Endothelial cell (in vitro differentiated cells): ENCODE results near the gene PFDN6. TPM values are rescaled to one million over a fixed set of nuclear protein-coding genes. Genes with fewer than 3 reads are reported as not detected.

ENCODE experiments used
- DNase-seq: peaks from one replicate; pipeline ENCODE4 v3.0.0; 2021; ENCODE audit warnings: low spot score
- H3K27ac Mint-ChIP-seq: one replicate; pipeline ENCODE4 v1.8.0; 2021; ENCODE audit warnings: mixed read lengths, inconsistent platforms; ENCODE audit not compliant: unreplicated experiment
- H3K27me3 Mint-ChIP-seq: one replicate; pipeline ENCODE4 v1.8.0; 2021; ENCODE audit warnings: mild to moderate bottlenecking, moderate library complexity, mixed read lengths, inconsistent platforms; ENCODE audit not compliant: unreplicated experiment
- H3K36me3 Mint-ChIP-seq: one replicate; pipeline ENCODE4 v1.8.0; 2021; ENCODE audit warnings: mild to moderate bottlenecking, low read depth, mixed read lengths, inconsistent platforms; ENCODE audit not compliant: unreplicated experiment
- H3K4me1 Mint-ChIP-seq: one replicate; pipeline ENCODE4 v1.8.0; 2021; ENCODE audit warnings: mild to moderate bottlenecking, mixed read lengths, inconsistent platforms; ENCODE audit not compliant: unreplicated experiment
- H3K4me3 Mint-ChIP-seq: one replicate; pipeline ENCODE4 v1.8.0; 2021; ENCODE audit warnings: mild to moderate bottlenecking, mixed read lengths, inconsistent platforms; ENCODE audit not compliant: unreplicated experiment
- H3K9me3 Mint-ChIP-seq: one replicate; pipeline ENCODE4 v1.8.0; 2021; ENCODE audit warnings: mixed read lengths, inconsistent platforms; ENCODE audit not compliant: unreplicated experiment
- CTCF ChIP-seq: fragments of 200-600 bp; sonication (generic); IDR thresholded peaks from one replicate; pipeline ENCODE4 v1.5.0; 2021; ENCODE audit warnings: antibody characterized with exemption; ENCODE audit not compliant: unreplicated experiment
- total RNA-seq: library from RNA; stranded (reverse); fragmentation: NEBNext Ultra II Directional; extraction: Animal tissue kit (Norgen Biotek cat#: 25700); gene quantifications from one replicate; pipeline ENCODE4 v1.2.1, GENCODE V29; 2021; ENCODE audit not compliant: unreplicated experiment

The PFDN6 gene
- total RNA-seq, 1 donor from 2014 or later = 33.3 TPM

- H3K27me3 Mint-ChIP-seq = no peaks in the 10 kb centered on the region
- no peak overlapping the region for H3K4me3 Mint-ChIP-seq
- no peaks in the 10 kb centered on the region for H3K9me3 Mint-ChIP-seq
- peaks cover 12% of the 10 kb centered on the region for H3K36me3 Mint-ChIP-seq
- no peaks in the 10 kb centered on the region for H3K4me1 Mint-ChIP-seq
- H3K27ac Mint-ChIP-seq = no peak overlapping the region
- no peak for TF ChIP-seq CTCF
- no peak for DNase-seq
Observed at GRCh38 chr6:33306356-33306755, 17.0 kb downstream of the PFDN6 start.

GRCh38 chr6:33312361-33313104 lies 23.1 kb downstream of the PFDN6 start:
- peak; percentile 33 for DNase-seq

GRCh38 chr6:33313105-33313708 lies 23.8 kb downstream of the PFDN6 start:
- Mint-ChIP-seq H3K4me1 (peaks cover 25% of the 10 kb centered on the region), H3K36me3 (peaks cover 8% of the 10 kb centered on the region), H3K9me3 (no peaks in the 10 kb centered on the region), H3K27ac (peak overlapping the region; percentile 91), H3K4me3 (peak overlapping the region; percentile 97), H3K27me3 (peaks cover 11% of the 10 kb centered on the region)
- no peak for TF ChIP-seq CTCF
- DNase-seq = peak; percentile 45

More at GRCh38 chr6:33312361-33313104, 23.1 kb downstream of the PFDN6 start:
- peaks cover 5% of the 10 kb centered on the region for H3K36me3 Mint-ChIP-seq
- TF ChIP-seq CTCF = no peak
- H3K27me3 Mint-ChIP-seq = peaks cover 7% of the 10 kb centered on the region
- peaks cover 25% of the 10 kb centered on the region for H3K4me1 Mint-ChIP-seq
- H3K9me3 Mint-ChIP-seq = no peaks in the 10 kb centered on the region
- H3K4me3 Mint-ChIP-seq = peak overlapping the region; percentile 97
- peak overlapping the region; percentile 91 for H3K27ac Mint-ChIP-seq

GRCh38 chr6:33313709-33314514 lies 24.5 kb downstream of the PFDN6 start, which contains the start of gene TAPBP:
Gene TAPBP (minus strand): TSS chr6:33314078. CDS start chr6:33314041, 37 bp downstream.
- peak within 1 kb of the TSS; percentile 91 for H3K27ac Mint-ChIP-seq
- peaks cover 11% of the 10 kb centered on the region for H3K27me3 Mint-ChIP-seq
- H3K4me1 Mint-ChIP-seq = peaks cover 30% of the 10 kb centered on the region
- DNase-seq = peak; percentile 49
- no peaks in the 10 kb centered on the region for H3K9me3 Mint-ChIP-seq
- H3K36me3 Mint-ChIP-seq = peaks cover 8% of the 10 kb centered on the region
- no peak for TF ChIP-seq CTCF
- H3K4me3 Mint-ChIP-seq = peak within 1 kb of the TSS; percentile 97
